Measurements from ENCODE around the gene KIF5A.

Gene KIF5A

GRCh38 chr12:57621497-57622292, 71.9 kb downstream of the KIF5A start:
- no peak for TF ChIP-seq JUND (IDR thresholded peaks at IDR 0.05; ENCODE audit: low read depth)
- peak; percentile 43 to 86 for DNase-seq (ENCODE audit: low read depth in 1 of 2, low spot score in 1 of 2)
- in situ Hi-C loops (cut with HindIII; ENCODE audit: low pct_unique_long_range_greater_than_20kb, low sequenced_read_pairs): no loop called here

DNA sequence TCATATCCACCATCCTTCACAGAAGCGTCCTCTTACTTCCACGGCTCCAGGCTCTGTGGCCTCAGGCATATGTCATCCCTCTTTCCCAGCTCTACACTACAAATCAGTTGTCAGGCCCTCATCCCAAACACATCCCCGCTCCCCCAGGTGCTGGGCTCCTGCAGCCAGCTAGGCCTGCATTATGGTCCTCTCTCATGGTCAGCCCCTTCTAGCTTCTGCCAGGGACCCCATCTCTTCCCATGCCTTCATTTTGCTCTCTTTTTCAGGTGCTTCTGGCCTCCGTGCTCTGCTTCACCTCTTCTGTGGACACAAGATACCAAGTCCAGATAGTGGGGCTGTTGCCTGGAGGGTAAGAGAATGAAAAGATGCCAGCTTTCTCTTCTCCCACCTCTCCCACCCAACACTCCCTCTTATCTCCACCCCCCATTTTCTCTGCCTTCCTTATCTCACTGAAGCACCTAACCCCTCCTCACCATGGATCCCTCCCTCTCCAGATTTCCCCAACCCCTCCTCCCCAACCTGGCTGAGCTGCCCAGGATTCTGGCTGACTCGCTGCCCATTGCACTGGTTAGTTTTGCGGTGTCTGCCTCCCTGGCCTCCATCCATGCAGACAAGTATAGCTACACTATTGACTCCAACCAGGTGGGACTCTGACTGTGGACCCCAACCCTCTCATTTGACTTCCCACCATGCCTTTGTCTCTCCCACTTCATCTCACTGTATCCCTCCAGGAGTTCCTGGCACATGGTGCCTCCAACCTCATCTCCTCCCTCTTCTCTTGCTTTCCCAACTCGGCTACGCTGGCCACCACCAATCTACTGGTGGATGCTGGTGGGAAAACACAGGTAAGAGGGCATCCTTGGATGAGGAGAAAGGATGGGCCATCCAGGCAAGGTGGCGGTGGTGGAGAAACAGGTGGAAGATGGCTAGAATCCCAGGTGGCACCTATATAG, 72.7 kb downstream of the KIF5A start:
- no peak for TF ChIP-seq JUND (IDR thresholded peaks at IDR 0.05; ENCODE audit: low read depth)

GRCh38 chr12:57623385-57623784, 73.5 kb downstream of the KIF5A start:
- TF ChIP-seq JUND (IDR thresholded peaks at IDR 0.05; ENCODE audit: low read depth): no peak
- in situ Hi-C loops (cut with HindIII; ENCODE audit: low pct_unique_long_range_greater_than_20kb, low sequenced_read_pairs): no loop called here
- DNase-seq (ENCODE audit: low read depth in 1 of 2, low spot score in 1 of 2): no peak

More for the DNA sequence above, 72.7 kb downstream of the KIF5A start:
- DNase-seq (ENCODE audit: low read depth in 1 of 2, low spot score in 1 of 2): no peak
- in situ Hi-C loops (cut with HindIII; ENCODE audit: low pct_unique_long_range_greater_than_20kb, low sequenced_read_pairs): no loop called here

DNA sequence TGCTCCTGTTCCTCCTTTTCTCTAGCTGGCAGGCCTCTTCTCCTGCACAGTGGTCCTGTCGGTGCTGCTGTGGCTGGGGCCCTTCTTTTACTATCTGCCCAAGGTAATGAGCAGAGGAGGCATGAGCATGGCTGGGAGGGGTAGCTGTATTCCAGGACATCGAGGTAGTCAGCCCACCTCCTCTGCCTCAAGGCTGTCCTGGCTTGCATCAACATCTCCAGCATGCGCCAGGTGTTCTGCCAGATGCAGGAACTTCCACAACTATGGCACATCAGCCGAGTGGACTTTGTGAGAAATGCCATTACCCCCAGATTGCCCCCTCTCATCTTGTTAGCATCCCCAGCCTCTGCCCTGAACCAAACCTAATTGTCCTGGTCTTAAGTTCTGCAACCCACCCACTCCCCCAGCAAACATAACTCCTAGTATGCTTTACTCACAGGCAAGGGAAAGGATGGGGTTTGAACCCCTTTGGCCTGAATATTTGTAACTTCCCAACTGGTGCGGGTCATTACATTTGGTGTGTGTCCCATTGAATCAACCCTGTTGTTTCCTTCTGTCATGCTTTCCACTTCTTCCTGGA, 74.1 kb downstream of the KIF5A start:
- in situ Hi-C loops (cut with HindIII; ENCODE audit: low pct_unique_long_range_greater_than_20kb, low sequenced_read_pairs): no loop called here
- DNase-seq (ENCODE audit: low read depth in 1 of 2, low spot score in 1 of 2): no peak
- TF ChIP-seq JUND (IDR thresholded peaks at IDR 0.05; ENCODE audit: low read depth): no peak

DNA sequence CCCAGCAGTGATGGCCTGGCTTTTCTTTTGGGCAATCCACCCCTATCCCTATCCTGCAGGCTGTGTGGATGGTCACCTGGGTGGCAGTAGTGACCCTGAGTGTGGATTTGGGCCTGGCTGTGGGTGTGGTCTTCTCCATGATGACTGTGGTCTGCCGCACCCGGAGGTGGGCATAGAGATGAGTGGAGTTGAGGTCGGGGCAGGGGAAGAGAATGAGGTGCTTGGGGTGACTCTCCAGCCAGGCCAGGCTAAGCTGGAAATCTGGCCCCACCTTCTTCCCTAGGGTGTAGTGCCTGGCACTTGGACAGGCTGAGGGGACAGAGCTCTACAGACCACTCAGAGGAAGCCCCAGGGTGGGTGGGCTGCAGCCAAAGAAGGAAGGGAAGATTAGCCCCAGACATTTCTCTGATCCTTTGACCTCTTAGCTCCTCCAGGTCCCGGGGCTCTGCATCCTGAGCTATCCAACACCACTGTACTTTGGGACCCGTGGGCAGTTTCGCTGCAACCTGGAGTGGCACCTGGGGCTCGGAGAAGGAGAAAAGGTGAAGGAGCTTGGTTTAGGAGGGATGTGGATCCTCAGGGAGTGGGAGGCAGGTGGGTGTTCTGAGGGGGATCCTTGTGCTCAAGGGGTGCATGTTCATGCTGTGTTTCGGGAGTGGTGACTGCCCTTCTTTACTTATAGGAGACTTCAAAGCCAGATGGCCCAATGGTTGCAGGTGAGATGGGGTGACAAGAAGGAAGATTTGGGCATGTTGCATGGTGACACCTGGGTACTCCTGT, 74.8 kb downstream of the KIF5A start:
- in situ Hi-C loops (cut with HindIII; ENCODE audit: low pct_unique_long_range_greater_than_20kb, low sequenced_read_pairs): no loop called here
- TF ChIP-seq JUND (IDR thresholded peaks at IDR 0.05; ENCODE audit: low read depth): no peak
- DNase-seq (ENCODE audit: low read depth in 1 of 2, low spot score in 1 of 2): no peak

- in situ Hi-C loops (cut with HindIII; ENCODE audit: low pct_unique_long_range_greater_than_20kb, low sequenced_read_pairs): no loop called here
- TF ChIP-seq JUND (IDR thresholded peaks at IDR 0.05; ENCODE audit: low read depth): no peak
- no peak for DNase-seq (ENCODE audit: low read depth in 1 of 2, low spot score in 1 of 2)
Measured at GRCh38 chr12:57625261-57626032, 75.6 kb downstream of the KIF5A start.

- TF ChIP-seq JUND (IDR thresholded peaks at IDR 0.05; ENCODE audit: low read depth): no peak
- in situ Hi-C loops (cut with HindIII; ENCODE audit: low pct_unique_long_range_greater_than_20kb, low sequenced_read_pairs): no loop called here
- DNase-seq (ENCODE audit: low read depth in 1 of 2, low spot score in 1 of 2): no peak
Measured at GRCh38 chr12:57626111-57626920, 76.5 kb downstream of the KIF5A start.

DNA sequence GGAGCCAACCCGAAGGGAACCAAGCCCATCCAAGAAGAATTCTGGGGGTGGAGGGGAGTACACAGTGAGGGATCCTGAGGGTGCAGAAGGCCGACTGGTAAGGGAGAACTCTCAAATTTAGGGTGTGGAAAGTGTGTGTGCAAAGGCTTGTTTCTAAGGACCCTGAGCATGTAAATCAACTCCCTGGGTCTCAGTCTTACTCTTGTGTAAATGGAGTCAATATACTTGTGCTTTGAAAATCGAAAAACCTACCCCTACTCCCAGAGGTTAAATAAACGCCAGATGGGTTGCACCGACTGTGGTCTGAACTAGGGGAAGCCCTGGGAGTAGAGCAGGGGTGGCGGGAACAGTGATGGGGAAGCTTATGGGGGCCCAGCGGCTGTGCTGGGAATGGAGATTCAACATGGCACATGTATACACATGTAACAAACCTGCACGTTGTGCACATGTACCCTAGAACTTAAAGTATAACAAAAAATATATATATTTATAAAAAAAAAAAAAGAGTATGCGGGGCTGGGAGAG, 77.1 kb downstream of the KIF5A start:
- in situ Hi-C loops (cut with HindIII; ENCODE audit: low pct_unique_long_range_greater_than_20kb, low sequenced_read_pairs): no loop called here
- TF ChIP-seq JUND (IDR thresholded peaks at IDR 0.05; ENCODE audit: low read depth): no peak
- DNase-seq (ENCODE audit: low read depth in 1 of 2, low spot score in 1 of 2): no peak

GRCh38 chr12:57627501-57628279, 77.8 kb downstream of the KIF5A start:
- TF ChIP-seq JUND (IDR thresholded peaks at IDR 0.05; ENCODE audit: low read depth): no peak
- no peak for DNase-seq (ENCODE audit: low read depth in 1 of 2, low spot score in 1 of 2)
- in situ Hi-C loops (cut with HindIII; ENCODE audit: low pct_unique_long_range_greater_than_20kb, low sequenced_read_pairs): no loop called here

All from T47D (cell line).